IMR-90 (cell line): Measurements from ENCODE around the gene GBP7. TPM values are rescaled to one million over a fixed set of nuclear protein-coding genes. Genes with fewer than 3 reads are reported as not detected.

Experiments used
- ATAC-seq: fragments of 200-7000 bp; cut with Tn5 transposase; 2 replicates; pipeline ENCODE4 v1.9.1; 2020; ENCODE audit warnings: low read depth, mild to moderate bottlenecking, moderate library complexity
- BruUV-seq: library from RNA; stranded (reverse); fragments of 400-500 nt; replicated peaks from 2 replicates; lab custom pipeline; 2021; lab: Mats Ljungman, UMichigan
- CTCF ChIA-PET: fragments of 300-600 bp; formaldehyde crosslinking; extraction: SDS; loops from one replicate; lab custom pipeline; 2021; ENCODE audit warnings: antibody characterized with exemption; lab: Yijun Ruan, JAX
- POLR2A ChIA-PET: fragments of 300-600 bp; sonication (Branson Sonifier 250); formaldehyde crosslinking; loops from one replicate; lab custom pipeline; 2022; ENCODE audit warnings: antibody characterized with exemption; ENCODE audit not compliant: unreplicated experiment; lab: Charles Lee
- DNase-seq: peaks from one replicate; pipeline ENCODE4 v3.0.0; 2013
- H2AFZ ChIP-seq: replicated peaks from 2 replicates; pipeline ENCODE3; 2013; ENCODE audit warnings: low read length, mild to moderate bottlenecking; ENCODE audit not compliant: poor library complexity
- H2AK5ac ChIP-seq: 2 replicates; pipeline ENCODE4 v1.6.1; 2013; ENCODE audit warnings: low read depth, low read length, inconsistent platforms
- H2AK9ac ChIP-seq: replicated peaks from 2 replicates; pipeline ENCODE3; 2013; ENCODE audit warnings: mild to moderate bottlenecking, low read depth, low read length, moderate library complexity; ENCODE audit not compliant: poor library complexity
- H2BK120ac ChIP-seq: 2 replicates; pipeline ENCODE4 v1.6.1; 2013; ENCODE audit warnings: low read depth, low read length, inconsistent platforms
- H2BK15ac ChIP-seq: 3 replicates; pipeline ENCODE4 v1.6.1; 2013; ENCODE audit warnings: low read depth, low read length, inconsistent platforms
- H2BK20ac ChIP-seq: 2 replicates; pipeline ENCODE4 v1.6.1; 2013; ENCODE audit warnings: low read depth, mild to moderate bottlenecking, inconsistent platforms, low read length, moderate library complexity
- H2BK5ac ChIP-seq: 2 replicates; pipeline ENCODE4 v1.6.1; 2013; ENCODE audit warnings: mild to moderate bottlenecking, low read depth, low read length, inconsistent platforms; ENCODE audit not compliant: poor library complexity, severe bottlenecking
- H3K14ac ChIP-seq: replicated peaks from 2 replicates; pipeline ENCODE4 v1.6.1; 2013; ENCODE audit warnings: low read depth, low read length, inconsistent platforms
- H3K18ac ChIP-seq: 2 replicates; pipeline ENCODE4 v1.6.1; 2013; ENCODE audit warnings: low read depth, low read length, control low read depth
- H3K23ac ChIP-seq: 2 replicates; pipeline ENCODE4 v1.6.1; 2013; ENCODE audit warnings: low read depth, low read length, inconsistent platforms
- H3K27ac ChIP-seq: 2 replicates; pipeline ENCODE4 v1.5.1; 2013; ENCODE audit warnings: mild to moderate bottlenecking, control low read depth, low read length; ENCODE audit not compliant: insufficient read depth
- H3K27me3 ChIP-seq: 2 replicates; pipeline ENCODE4 v1.6.1; 2013; ENCODE audit warnings: low read length; ENCODE audit not compliant: control insufficient read depth, insufficient read depth
- H3K36me3 ChIP-seq: 2 replicates; pipeline ENCODE4 v1.6.1; 2013; ENCODE audit warnings: low read length, mixed read lengths; ENCODE audit not compliant: control insufficient read depth, insufficient read depth
- H3K4ac ChIP-seq: 2 replicates; pipeline ENCODE4 v1.6.1; 2013; ENCODE audit warnings: low read depth, low read length, inconsistent platforms
- H3K4me1 ChIP-seq: 2 replicates; pipeline ENCODE4 v1.6.1; 2013; ENCODE audit warnings: low read length, mixed read lengths; ENCODE audit not compliant: control insufficient read depth, insufficient read depth
- H3K4me2 ChIP-seq: 2 replicates; pipeline ENCODE4 v1.6.1; 2013; ENCODE audit warnings: low read depth, mild to moderate bottlenecking, control low read depth, low read length, moderate library complexity
- H3K4me3 ChIP-seq: 2 replicates; pipeline ENCODE4 v1.5.1; 2013; ENCODE audit warnings: low read depth, mild to moderate bottlenecking, control low read depth, low read length, moderate library complexity; ENCODE audit not compliant: insufficient read depth
- H3K56ac ChIP-seq: 2 replicates; pipeline ENCODE4 v1.6.1; 2013; ENCODE audit warnings: low read length, inconsistent platforms; ENCODE audit not compliant: insufficient read depth; ENCODE audit errors: extremely low read depth
- H3K79me1 ChIP-seq, 2 experiments: 2 replicates each; pipeline ENCODE4 v1.6.1; 2013; ENCODE audit warnings: low read length in 2 of 2, inconsistent platforms in 1 of 2, low read depth in 1 of 2
- H3K9ac ChIP-seq: 2 replicates; pipeline ENCODE4 v1.6.1; 2013; ENCODE audit warnings: low read depth, low read length, control low read depth
- H3K9me1 ChIP-seq: 2 replicates; pipeline ENCODE4 v1.6.1; 2013; ENCODE audit warnings: low read length, inconsistent platforms; ENCODE audit not compliant: insufficient read depth
- H3K9me3 ChIP-seq: 2 replicates; pipeline ENCODE4 v1.6.1; 2013; ENCODE audit warnings: low read length; ENCODE audit not compliant: control insufficient read depth, insufficient read depth
- H4K20me1 ChIP-seq: 2 replicates; pipeline ENCODE4 v1.6.1; 2013; ENCODE audit warnings: low read length, inconsistent platforms; ENCODE audit not compliant: insufficient read depth
- H4K5ac ChIP-seq: 2 replicates; pipeline ENCODE4 v1.6.1; 2013; ENCODE audit warnings: mild to moderate bottlenecking, low read depth, low read length, control low read depth
- H4K8ac ChIP-seq, 2 experiments: 2 replicates each; pipeline ENCODE4 v1.6.1; 2013; ENCODE audit warnings: low read depth in 2 of 2, low read length in 2 of 2, control low read depth in 1 of 2, inconsistent platforms in 1 of 2
- H4K91ac ChIP-seq: 2 replicates; pipeline ENCODE4 v1.6.1; 2013; ENCODE audit warnings: low read depth, low read length, inconsistent platforms; ENCODE audit not compliant: insufficient read depth
- CEBPB ChIP-seq: IDR thresholded peaks from 2 replicates; pipeline ENCODE4 v1.6.1; 2012; ENCODE audit warnings: low read depth, low read length, improper control_type of control experiment
- CHD1 ChIP-seq: IDR thresholded peaks from 2 replicates; pipeline ENCODE4 v1.6.1; 2012; ENCODE audit warnings: low read depth, low read length, improper control_type of control experiment
- MXI1 ChIP-seq: IDR thresholded peaks from 2 replicates; pipeline ENCODE4 v1.6.1; 2012; ENCODE audit warnings: low read depth, mild to moderate bottlenecking, low read length, moderate library complexity, borderline replicate concordance
- RAD21 ChIP-seq: IDR thresholded peaks from 2 replicates; pipeline ENCODE4 v1.6.1; 2012; ENCODE audit warnings: low read length, improper control_type of control experiment
- RCOR1 ChIP-seq: IDR thresholded peaks from 2 replicates; pipeline ENCODE4 v1.6.1; 2012; ENCODE audit warnings: mild to moderate bottlenecking, low read length, improper control_type of control experiment; ENCODE audit not compliant: insufficient replicate concordance
- WGBS, 2 experiments: methylation state at CpG; one replicate each; pipeline versions ENCODE4 v1.1.5 to v1.1.7; 2013; ENCODE audit warnings: missing lambda C conversion rate in 2 of 2; ENCODE audit not compliant: insufficient read length in 1 of 2; ENCODE audit errors: extremely low coverage in 2 of 2; 5-methylcytosine and 5-hydroxymethylcytosine counted together
- dilution Hi-C: fragments of 300-500 bp; cut with HindIII; formaldehyde crosslinking; loops from one replicate; pipeline ENCODE4 v1.14.3; 2018; ENCODE audit warnings: low sequenced_read_pairs; ENCODE audit not compliant: unreplicated experiment
- in situ Hi-C: fragments of 300-500 bp; cut with MboI; formaldehyde crosslinking; loops from 3 replicates; pipeline ENCODE4 v1.14.3; 2019; ENCODE audit warnings: low sequenced_read_pairs, inconsistent platforms, mixed read lengths
- intact Hi-C: fragments of 100-400 bp; cut with micrococcal nuclease; formaldehyde crosslinking; loops from 2 replicates; pipeline ENCODE4 v1.10.0; 2022
- polyA plus RNA-seq, 3 experiments: library from polyadenylated mRNA; depleted of rRNA; stranded (reverse); fragments of >200 nt; gene quantifications; 2 replicates each; pipeline ENCODE4 v1.2.3, GENCODE V29; 2012; ENCODE audit warnings: low replicate concordance in 1 of 3
- total RNA-seq: library from RNA; depleted of rRNA; stranded (reverse); fragments of >200 nt; gene quantifications from 2 replicates; pipeline ENCODE4 v1.2.3, GENCODE V29; 2012

The GBP7 gene
- total and polyA plus RNA-seq, 2 of the 4 experiments (the other 2 are of a cell fraction) = not detected

- ATAC-seq (no peak), DNase-seq (no peak)
- no peak overlapping the region for H3K4me2 ChIP-seq
- CTCF ChIA-PET = no interaction called here
- H3K4me1 ChIP-seq = no peaks in the 10 kb centered on the region
- H3K23ac ChIP-seq = no peak overlapping the region
- no peaks in the 10 kb centered on the region for H3K27me3 ChIP-seq
- no TSS peak for BruUV-seq
- H3K36me3 ChIP-seq = no peaks in the 10 kb centered on the region
- no peak overlapping the region for H3K4me3 ChIP-seq
- no peak overlapping the region for H3K18ac ChIP-seq
- dilution Hi-C loops = no loop called here
- TF ChIP-seq CHD1 = no peak
- no peak for TF ChIP-seq CEBPB
- TF ChIP-seq MXI1 = no peak
- no peak for TF ChIP-seq RCOR1
- no peak for TF ChIP-seq RAD21
- H4K5ac ChIP-seq = no peak overlapping the region
- no peaks in the 10 kb centered on the region for H3K9me1 ChIP-seq
- no peak overlapping the region for H3K56ac ChIP-seq
- H3K27ac ChIP-seq = no peak overlapping the region
- H2BK120ac ChIP-seq = no peak overlapping the region
- no peaks in the 10 kb centered on the region for H4K20me1 ChIP-seq
- no peak overlapping the region for H2BK20ac ChIP-seq
- H3K9me3 ChIP-seq = no peaks in the 10 kb centered on the region
- H2BK15ac ChIP-seq = no peak overlapping the region
- H3K4ac ChIP-seq = no peak overlapping the region
- intact Hi-C loops = no loop called here
- in situ Hi-C loops = no loop called here
- no peaks in the 10 kb centered on the region for H3K79me1 ChIP-seq
- H2AFZ ChIP-seq = no peak overlapping the region
- H2AK9ac ChIP-seq = no peak overlapping the region
- POLR2A ChIA-PET = no interaction called here
- no peak overlapping the region for H4K8ac ChIP-seq
- no peak overlapping the region for H2AK5ac ChIP-seq
- no peak overlapping the region for H3K9ac ChIP-seq
- H3K14ac ChIP-seq = no peak overlapping the region
- no CpG with 5 or more reads among the region's 1 CpG for WGBS, 2 experiments
- H4K91ac ChIP-seq = no peak overlapping the region
- no peak overlapping the region for H2BK5ac ChIP-seq
Measured at GRCh38 chr1:89213347-89213746, 37.5 kb upstream of the GBP7 start.
